ENCODE results near the gene SGO2. TPM values are rescaled to one million over a fixed set of nuclear protein-coding genes. Genes with fewer than 3 reads are reported as not detected.
A peak's percentile ranks its signal among the peaks of the same experiment; 100 is the strongest.

SGO2 gene
- total RNA-seq, 1 donor from 2014 or later: 1.7 TPM

DNA sequence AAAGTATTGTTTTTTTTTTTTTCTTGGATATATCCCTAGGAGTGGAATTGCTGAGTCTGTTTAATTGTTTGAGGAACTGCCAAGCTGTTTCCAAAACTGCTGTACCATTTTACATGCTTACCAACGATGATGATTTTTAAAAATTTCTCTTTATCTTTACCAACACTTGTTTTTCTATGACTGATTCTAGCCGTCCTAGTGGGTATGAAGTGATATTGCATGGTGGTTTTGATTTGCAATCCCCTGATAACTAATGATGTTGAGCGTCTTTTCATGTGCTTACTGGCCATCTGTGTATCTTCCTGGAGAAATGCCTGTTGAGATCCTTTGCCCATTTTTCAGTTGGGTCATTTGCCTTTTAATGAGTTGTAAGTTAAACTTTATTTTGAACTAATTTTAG is 51.0 kb downstream of the SGO2 start:
- Histone ChIP-seq H3K4me1 (no peaks in the 10 kb centered on the region), H3K27ac (no peak overlapping the region), H3K27me3 (no peaks in the 10 kb centered on the region), H3K4me3 (no peak overlapping the region), H3K36me3 (no peaks in the 10 kb centered on the region), H3K9me3 (no peaks in the 10 kb centered on the region)
- intact Hi-C loops (cut with DNase I): loop anchor here (5.0 kb wide), 1 partner anchor 125 kb away; no protein-coding TSS in a partner anchor
- TF ChIP-seq, protein P1, sequence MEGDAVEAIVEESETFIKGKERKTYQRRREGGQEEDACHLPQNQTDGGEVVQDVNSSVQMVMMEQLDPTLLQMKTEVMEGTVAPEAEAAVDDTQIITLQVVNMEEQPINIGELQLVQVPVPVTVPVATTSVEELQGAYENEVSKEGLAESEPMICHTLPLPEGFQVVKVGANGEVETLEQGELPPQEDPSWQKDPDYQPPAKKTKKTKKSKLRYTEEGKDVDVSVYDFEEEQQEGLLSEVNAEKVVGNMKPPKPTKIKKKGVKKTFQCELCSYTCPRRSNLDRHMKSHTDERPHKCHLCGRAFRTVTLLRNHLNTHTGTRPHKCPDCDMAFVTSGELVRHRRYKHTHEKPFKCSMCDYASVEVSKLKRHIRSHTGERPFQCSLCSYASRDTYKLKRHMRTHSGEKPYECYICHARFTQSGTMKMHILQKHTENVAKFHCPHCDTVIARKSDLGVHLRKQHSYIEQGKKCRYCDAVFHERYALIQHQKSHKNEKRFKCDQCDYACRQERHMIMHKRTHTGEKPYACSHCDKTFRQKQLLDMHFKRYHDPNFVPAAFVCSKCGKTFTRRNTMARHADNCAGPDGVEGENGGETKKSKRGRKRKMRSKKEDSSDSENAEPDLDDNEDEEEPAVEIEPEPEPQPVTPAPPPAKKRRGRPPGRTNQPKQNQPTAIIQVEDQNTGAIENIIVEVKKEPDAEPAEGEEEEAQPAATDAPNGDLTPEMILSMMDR (IDR thresholded peaks at IDR 0.05): no peak
- no peak for TF ChIP-seq POLR2A (IDR thresholded peaks at IDR 0.05)
- TF ChIP-seq POLR2AphosphoS5 (IDR thresholded peaks at IDR 0.05; ENCODE audit: insufficient read depth in 1 of 2, low read depth in 1 of 2): no peak
- DNase-seq (ENCODE audit: extremely low spot score in 2 of 2): no peak

DNA sequence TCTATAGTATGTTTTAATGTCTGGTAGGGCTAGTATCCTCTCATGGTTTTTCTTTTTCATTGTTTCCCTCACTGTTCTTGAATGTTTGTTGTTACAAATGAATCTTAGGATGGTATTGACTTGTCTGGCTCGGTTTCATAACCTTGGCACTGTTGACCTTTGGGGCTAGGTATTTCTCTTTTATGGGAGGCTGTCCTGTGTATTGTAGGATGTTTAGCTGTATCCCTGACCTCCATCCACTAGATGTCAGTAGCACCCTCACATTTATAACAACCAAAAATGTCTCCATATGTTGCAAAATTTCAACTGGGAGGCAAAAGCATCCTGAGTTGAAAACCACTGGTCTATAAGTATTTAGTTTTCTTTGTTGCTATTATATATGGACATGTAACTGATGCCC is 52.8 kb downstream of the SGO2 start:
- intact Hi-C loops (cut with DNase I): loop anchor here (5.0 kb wide), 1 partner anchor 124 kb away; no protein-coding TSS in a partner anchor
- TF ChIP-seq POLR2A (IDR thresholded peaks at IDR 0.05): no peak
- TF ChIP-seq, protein P1 (IDR thresholded peaks at IDR 0.05): peak in 1 of 3 experiments; percentile 32
- H3K9me3 ChIP-seq: no peaks in the 10 kb centered on the region

DNA sequence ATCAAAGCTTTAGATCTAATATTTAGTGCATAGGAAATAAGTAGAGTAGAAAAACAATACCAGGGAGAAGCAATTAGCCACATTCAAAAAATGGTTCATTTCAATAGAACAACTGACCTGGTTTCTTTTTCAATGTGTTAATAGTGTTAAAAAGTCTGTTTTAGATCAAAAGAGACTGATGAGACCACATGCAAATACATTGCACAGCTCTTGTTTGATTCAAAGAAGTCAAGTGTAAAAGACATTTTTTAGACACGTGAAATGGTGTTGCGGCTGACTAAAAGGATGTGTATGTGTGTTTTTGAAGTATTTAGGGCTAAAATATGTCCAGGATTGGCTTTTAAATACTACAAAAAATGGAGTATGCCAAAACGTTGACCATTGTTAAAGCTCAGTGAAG is 58.6 kb downstream of the SGO2 start:
- intact Hi-C loops (cut with DNase I): no loop called here
- H3K4me1 ChIP-seq: no peaks in the 10 kb centered on the region
- H3K27me3 ChIP-seq: no peaks in the 10 kb centered on the region
- no peak overlapping the region for H3K27ac ChIP-seq
- no peaks in the 10 kb centered on the region for H3K36me3 ChIP-seq
- H3K9me3 ChIP-seq: no peaks in the 10 kb centered on the region
- TF ChIP-seq, protein P1 (IDR thresholded peaks at IDR 0.05): no peak
- TF ChIP-seq POLR2AphosphoS5 (IDR thresholded peaks at IDR 0.05; ENCODE audit: insufficient read depth in 1 of 2, low read depth in 1 of 2): no peak
- TF ChIP-seq POLR2A (IDR thresholded peaks at IDR 0.05): no peak
- no peak overlapping the region for H3K4me3 ChIP-seq
- DNase-seq (ENCODE audit: extremely low spot score in 2 of 2): no peak

More for the DNA sequence above, 52.8 kb downstream of the SGO2 start:
- DNase-seq (ENCODE audit: extremely low spot score in 2 of 2): no peak
- Histone ChIP-seq H3K27ac (no peak overlapping the region), H3K36me3 (no peaks in the 10 kb centered on the region), H3K4me1 (no peaks in the 10 kb centered on the region), H3K27me3 (no peaks in the 10 kb centered on the region), H3K4me3 (no peak overlapping the region)

DNA sequence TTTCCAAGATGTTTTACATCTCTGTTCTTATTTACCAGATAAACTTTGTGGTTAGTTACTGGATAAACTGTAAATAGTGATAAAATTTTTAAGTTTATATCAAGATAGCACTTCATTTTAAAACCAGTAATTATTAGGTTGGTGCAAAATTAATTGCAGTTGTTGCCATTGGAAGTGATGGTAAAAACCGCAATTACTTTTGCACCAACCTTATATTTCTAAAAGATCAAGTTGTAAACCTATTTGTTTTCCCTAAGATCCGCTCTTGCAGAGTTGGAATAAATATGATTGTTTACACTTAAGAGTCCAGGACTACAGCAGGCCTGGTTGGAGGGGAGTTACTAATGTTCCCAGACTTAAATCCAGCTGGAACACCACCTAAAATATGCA is 59.3 kb downstream of the SGO2 start:
- DNase-seq (ENCODE audit: extremely low spot score in 2 of 2): no peak
- intact Hi-C loops (cut with DNase I): no loop called here
- Histone ChIP-seq H3K4me3 (peak overlapping the region; percentile 66 to 70), H3K27ac (peak overlapping the region; percentile 84), H3K27me3 (no peaks in the 10 kb centered on the region), H3K4me1 (no peaks in the 10 kb centered on the region), H3K36me3 (no peaks in the 10 kb centered on the region), H3K9me3 (no peaks in the 10 kb centered on the region)
- TF ChIP-seq, protein P1 (IDR thresholded peaks at IDR 0.05): no peak
- no peak for TF ChIP-seq POLR2A (IDR thresholded peaks at IDR 0.05)
- no peak for TF ChIP-seq POLR2AphosphoS5 (IDR thresholded peaks at IDR 0.05; ENCODE audit: insufficient read depth in 1 of 2, low read depth in 1 of 2)

DNA sequence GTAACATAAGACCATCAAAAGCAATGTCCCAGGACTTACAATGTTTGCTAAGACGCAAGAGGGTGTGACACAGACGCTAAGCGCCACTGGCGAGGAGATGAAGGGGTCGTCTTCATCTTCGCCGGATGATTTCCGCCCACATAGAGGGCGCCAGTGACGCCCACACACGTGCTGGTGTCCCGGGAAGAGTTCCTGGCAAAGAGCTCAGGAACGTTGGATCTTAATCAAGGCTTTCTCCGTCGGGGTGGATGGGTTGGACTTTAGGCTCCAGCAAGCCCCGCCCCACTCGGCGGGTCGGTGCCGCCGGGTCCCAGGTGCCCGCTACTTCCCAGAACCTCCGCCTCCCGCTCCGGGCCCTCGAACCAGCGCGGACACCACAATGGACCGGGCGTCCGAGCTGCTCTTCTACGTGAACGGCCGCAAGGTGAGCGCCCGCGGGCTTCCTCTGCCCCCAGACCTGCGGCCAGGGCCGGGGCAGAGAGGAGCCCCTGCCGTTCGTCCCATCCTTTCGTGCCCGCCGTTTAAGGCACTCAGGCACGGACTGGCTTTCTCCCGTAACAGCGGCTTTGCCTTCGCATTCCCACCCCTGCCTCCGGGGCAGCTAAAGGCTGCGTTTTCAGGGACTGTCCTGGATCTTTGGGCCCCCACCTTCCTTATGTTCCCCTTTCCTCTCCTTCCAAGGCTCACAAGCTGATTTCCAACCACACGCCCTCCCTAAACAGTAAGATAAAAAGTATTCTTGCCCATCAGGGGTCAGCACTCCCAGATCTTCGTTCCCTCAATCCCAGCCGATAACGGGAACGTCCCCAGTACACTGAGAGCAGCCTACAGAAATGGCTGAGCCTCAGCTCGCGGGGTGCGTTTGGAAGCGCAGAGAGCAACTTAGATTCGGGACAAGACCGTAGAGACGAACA is 60.0 kb downstream of the SGO2 start, which contains the start of gene AOX1:
TSS of gene AOX1 (plus strand) at position 285 of the 914 bp plus-strand sequence. CDS start at position 380, 95 bp downstream.
- no peaks in the 10 kb centered on the region for H3K36me3 ChIP-seq
- H3K4me3 ChIP-seq: peak within 1 kb of the TSS; percentile 66 to 70
- H3K27ac ChIP-seq: peak within 1 kb of the TSS; percentile 84
- intact Hi-C loops (cut with DNase I): no loop called here
- H3K9me3 ChIP-seq: no peaks in the 10 kb centered on the region
- no peaks in the 10 kb centered on the region for H3K27me3 ChIP-seq
- DNase-seq (ENCODE audit: extremely low spot score in 2 of 2): peak in 1 of 2 donors; percentile 92
- TF ChIP-seq, protein P1 (IDR thresholded peaks at IDR 0.05): no peak
- TF ChIP-seq POLR2AphosphoS5 (IDR thresholded peaks at IDR 0.05; ENCODE audit: insufficient read depth in 1 of 2, low read depth in 1 of 2): peak in 1 of 2 donors; percentile 85
- H3K4me1 ChIP-seq: no peaks in the 10 kb centered on the region
